T-helper 1 cell treated with Interleukin-12 subunit alpha and Interleukin-12 subunit beta and Interleukin-4 antibody, amounts not matched to agents 30 μg/mL and 1 μg/mL, for 36 hours (primary cell): ENCODE results near the gene PFKL.
A peak's percentile ranks its signal among the peaks of the same experiment; 100 is the strongest.
"Not testable (repeated sequence)": the region's sequence is repeated elsewhere in the genome, so short reads cannot be mapped to it uniquely, and the experiment has no call there.

ENCODE experiments used
- H3K27ac Mint-ChIP-seq: one replicate; pipeline ENCODE4 v1.8.0; 2021; ENCODE audit warnings: mild to moderate bottlenecking, mixed read lengths
- H3K27me3 Mint-ChIP-seq: one replicate; pipeline ENCODE4 v1.8.0; 2021; ENCODE audit warnings: low read depth, mixed read lengths
- H3K36me3 Mint-ChIP-seq: one replicate; pipeline ENCODE4 v1.8.0; 2021; ENCODE audit warnings: low read depth, mixed read lengths
- H3K4me1 Mint-ChIP-seq: one replicate; pipeline ENCODE4 v1.8.0; 2021; ENCODE audit warnings: low read depth, mixed read lengths
- H3K4me3 Mint-ChIP-seq: one replicate; pipeline ENCODE4 v1.8.0; 2021; ENCODE audit warnings: mild to moderate bottlenecking, moderate library complexity, mixed read lengths
- H3K9me3 Mint-ChIP-seq: one replicate; pipeline ENCODE4 v1.8.0; 2021; ENCODE audit warnings: mixed read lengths

The PFKL gene

DNA sequence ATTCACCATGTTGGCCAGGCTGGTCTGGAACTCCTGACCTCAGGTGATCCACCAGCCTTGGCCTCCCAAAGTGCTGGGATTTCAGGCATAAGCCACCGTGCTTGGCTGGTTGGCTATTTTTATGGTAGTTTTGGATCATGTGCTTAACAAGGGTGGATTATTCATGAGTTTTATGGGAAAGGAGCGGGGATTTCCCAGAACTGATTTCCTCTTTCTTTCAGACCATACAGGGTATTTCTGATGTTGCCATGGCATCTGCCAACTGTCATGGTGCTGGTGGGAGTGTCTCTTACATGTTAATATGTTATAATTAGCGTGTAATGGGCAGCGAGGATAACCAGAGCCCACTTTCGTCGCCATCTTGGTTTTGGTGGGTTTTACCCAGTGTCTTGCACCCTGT is 56.8 kb downstream of the PFKL start:
- no peaks in the 10 kb centered on the region for H3K9me3 Mint-ChIP-seq
- H3K27ac Mint-ChIP-seq: peak overlapping the region; percentile 74
- peaks cover 53% of the 10 kb centered on the region for H3K4me1 Mint-ChIP-seq
- peak overlapping the region; percentile 29 for H3K4me3 Mint-ChIP-seq
- H3K27me3 Mint-ChIP-seq: peaks cover 7% of the 10 kb centered on the region
- H3K36me3 Mint-ChIP-seq: peaks cover 32% of the 10 kb centered on the region

DNA sequence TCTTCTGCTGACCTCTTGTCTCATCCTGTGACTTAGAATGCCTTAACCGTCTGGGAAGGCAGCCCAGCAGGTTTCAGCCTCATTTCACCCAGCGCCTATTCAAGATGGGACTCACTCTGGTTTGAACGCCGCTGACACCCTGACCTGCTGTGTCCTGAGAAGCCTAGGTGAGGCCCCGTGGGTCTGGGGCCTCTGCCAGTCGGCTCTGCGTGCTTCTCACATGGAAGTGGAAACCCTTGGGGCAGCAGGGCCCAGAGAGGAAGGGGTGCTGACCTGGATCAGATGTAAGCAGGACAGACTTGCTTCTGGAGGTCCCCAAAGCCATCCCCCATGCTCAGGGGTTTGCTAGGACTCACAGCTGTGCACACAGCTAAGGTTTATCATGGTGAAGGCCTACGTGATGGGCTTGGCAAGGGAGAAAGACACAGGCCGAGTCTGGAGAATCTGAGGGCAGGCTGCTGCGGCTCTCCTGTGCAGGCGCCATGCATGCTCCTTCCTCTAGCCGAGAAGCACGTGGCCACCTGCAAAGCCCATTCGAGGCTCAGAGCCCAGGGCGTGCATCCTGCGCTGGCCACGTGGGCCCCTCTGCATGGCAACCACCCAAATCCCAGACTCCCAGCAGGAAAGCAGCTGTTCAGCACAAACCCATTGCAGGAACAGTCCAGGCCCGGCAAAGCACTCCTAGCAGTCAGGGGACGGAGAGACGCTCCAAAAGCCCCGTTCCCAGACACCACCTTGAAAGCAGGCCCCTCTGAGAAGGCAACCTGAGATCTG is 57.4 kb downstream of the PFKL start:
- H3K27ac Mint-ChIP-seq: no peak overlapping the region
- H3K4me3 Mint-ChIP-seq: no peak overlapping the region
- H3K36me3 Mint-ChIP-seq: peaks cover 32% of the 10 kb centered on the region

DNA sequence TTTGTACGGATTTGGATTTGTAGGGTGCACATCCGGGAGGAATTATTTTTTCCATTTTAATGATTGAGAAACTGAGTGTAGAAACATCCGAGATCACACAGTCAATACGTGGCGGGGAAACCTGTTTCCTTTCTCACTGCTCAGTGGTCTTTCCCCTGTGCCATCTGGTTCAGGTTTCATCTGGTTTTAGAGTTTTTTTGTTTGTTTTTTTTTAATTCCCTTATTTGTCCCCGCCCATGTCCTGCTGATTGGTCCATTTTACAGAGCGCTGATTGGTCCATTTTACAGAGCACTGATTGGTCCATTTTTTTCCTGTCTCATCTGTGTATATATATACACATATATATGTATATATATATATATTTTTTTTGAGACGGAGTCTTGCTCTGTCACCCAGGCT is 59.5 kb downstream of the PFKL start:
- Mint-ChIP-seq H3K27ac (no peak overlapping the region), H3K4me3 (no peak overlapping the region), H3K9me3 (peaks cover 12% of the 10 kb centered on the region), H3K36me3 (peaks cover 43% of the 10 kb centered on the region), H3K4me1 (peaks cover 32% of the 10 kb centered on the region), H3K27me3 (peaks cover 5% of the 10 kb centered on the region)

More for the DNA sequence above, 57.4 kb downstream of the PFKL start:
- Mint-ChIP-seq H3K27me3 (peaks cover 7% of the 10 kb centered on the region), H3K9me3 (no peaks in the 10 kb centered on the region), H3K4me1 (peaks cover 52% of the 10 kb centered on the region)

DNA sequence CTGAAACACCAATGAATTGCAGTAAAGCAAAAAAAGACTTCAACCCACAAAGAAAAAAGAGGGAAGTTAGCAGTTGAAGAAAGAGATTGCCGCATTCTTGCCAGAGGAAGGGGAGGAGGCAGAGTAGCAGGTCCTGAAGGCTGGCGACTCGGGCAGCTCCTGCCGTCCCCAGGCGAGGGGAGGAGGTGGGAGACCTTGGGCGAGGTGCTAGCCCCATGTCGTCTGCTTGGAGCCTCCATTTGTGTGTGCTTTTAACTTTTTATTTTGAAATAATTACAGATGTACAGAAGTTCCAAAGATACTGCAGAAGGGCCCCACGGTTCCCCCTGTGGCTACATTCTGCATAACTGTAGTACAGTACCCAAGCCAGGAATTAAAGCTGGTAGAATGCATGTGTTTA is 60.3 kb downstream of the PFKL start:
- H3K4me3 Mint-ChIP-seq: no peak overlapping the region
- H3K4me1 Mint-ChIP-seq: peaks cover 26% of the 10 kb centered on the region
- peaks cover 37% of the 10 kb centered on the region for H3K36me3 Mint-ChIP-seq
- H3K27me3 Mint-ChIP-seq: peaks cover 5% of the 10 kb centered on the region
- H3K27ac Mint-ChIP-seq: no peak overlapping the region
- H3K9me3 Mint-ChIP-seq: peaks cover 12% of the 10 kb centered on the region

DNA sequence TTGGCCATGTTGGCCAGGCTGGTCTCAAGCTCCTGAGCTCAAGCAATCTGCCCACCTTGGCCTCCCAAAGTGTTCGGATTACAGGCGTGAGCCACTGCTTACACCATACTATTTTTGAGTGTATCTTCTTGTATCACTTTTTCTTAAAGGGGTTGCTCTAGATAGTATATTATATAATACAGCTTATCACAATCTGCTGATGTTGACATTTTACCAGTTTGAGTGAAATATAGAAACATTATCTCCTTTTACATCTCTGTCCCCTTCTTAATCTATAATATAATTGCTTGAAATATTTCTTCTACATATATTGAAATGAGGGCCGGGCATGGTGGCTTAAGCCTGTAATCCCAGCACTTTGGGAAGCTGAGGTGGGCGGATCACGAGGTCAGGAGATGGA is 62.0 kb downstream of the PFKL start:
- Mint-ChIP-seq H3K9me3 (peaks cover 12% of the 10 kb centered on the region), H3K36me3 (peaks cover 25% of the 10 kb centered on the region), H3K4me1 (peaks cover 11% of the 10 kb centered on the region)
- H3K27me3 Mint-ChIP-seq, H3K27ac Mint-ChIP-seq, H3K4me3 Mint-ChIP-seq: not testable (repeated sequence)

DNA sequence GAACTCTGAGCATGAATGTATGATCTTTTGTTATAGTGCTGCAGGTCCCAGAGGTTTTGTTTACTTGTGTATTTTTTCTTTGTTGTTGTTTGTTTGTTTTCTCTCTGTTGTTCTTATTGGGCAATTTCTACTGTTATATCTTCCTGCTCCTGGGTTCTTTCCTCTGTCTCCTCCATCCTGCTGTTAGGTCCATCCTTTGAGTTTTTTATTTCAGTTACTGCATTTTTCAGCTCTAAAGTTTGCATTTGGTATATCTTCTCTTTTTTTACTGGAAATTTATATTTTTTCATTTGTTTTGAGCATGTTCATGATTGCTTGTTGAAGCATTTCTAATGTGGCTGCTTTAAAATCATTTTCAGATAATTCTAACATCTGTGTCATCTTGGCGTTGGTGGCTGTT is 63.4 kb downstream of the PFKL start:
- Mint-ChIP-seq H3K9me3 (peaks cover 12% of the 10 kb centered on the region), H3K4me3 (no peak overlapping the region), H3K27ac (no peak overlapping the region), H3K27me3 (peaks cover 5% of the 10 kb centered on the region), H3K36me3 (peaks cover 27% of the 10 kb centered on the region), H3K4me1 (peaks cover 10% of the 10 kb centered on the region)

DNA sequence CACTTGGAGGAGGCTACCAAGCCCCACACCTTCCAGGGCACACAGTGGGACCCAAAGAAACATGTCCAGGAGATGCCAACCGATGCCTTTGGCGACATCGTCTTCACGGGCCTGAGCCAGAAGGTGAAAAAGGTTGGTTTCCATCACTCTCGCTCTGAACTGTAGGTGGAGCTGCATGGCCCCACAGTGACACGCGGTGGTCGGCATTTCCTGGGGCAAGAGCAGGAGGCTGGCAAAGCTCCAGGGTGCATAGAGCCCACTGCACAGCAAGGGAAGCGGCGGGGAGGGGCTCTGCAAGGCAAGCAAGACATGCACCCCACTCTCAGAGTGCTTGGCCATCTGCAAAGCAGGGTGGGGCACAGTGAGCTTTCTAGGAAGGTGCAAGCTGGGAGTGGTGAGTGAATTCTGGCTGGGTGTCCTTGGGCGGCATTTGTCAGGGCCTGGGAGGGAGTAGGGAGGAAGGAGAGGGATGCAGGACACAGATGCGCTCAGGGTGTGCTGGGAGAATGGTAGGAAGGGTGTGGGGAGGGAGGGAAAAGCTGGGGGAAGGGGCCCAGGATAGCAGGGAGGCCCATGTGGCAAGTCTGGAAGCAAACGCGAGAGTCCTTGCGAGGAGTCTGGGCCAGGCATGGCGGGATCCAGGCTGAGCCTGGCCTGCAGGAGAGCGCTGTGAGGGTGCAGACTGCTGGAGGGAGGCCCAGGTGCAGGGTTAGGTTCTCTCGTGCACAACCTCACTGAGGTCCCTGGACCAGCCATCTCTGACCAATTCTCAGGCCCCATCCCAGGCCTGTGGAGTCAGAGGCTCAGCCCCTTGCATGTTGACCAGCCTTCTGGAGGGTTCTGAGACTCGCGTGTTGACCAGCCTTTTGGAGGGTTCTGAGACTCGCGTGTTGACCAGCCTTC is 64.5 kb downstream of the PFKL start:
- H3K4me1 Mint-ChIP-seq: peaks cover 5% of the 10 kb centered on the region
- H3K27ac Mint-ChIP-seq: no peak overlapping the region
- H3K4me3 Mint-ChIP-seq: no peak overlapping the region
- peaks cover 12% of the 10 kb centered on the region for H3K9me3 Mint-ChIP-seq
- peaks cover under 1% of the 10 kb centered on the region for H3K27me3 Mint-ChIP-seq
- H3K36me3 Mint-ChIP-seq: peaks cover 18% of the 10 kb centered on the region

DNA sequence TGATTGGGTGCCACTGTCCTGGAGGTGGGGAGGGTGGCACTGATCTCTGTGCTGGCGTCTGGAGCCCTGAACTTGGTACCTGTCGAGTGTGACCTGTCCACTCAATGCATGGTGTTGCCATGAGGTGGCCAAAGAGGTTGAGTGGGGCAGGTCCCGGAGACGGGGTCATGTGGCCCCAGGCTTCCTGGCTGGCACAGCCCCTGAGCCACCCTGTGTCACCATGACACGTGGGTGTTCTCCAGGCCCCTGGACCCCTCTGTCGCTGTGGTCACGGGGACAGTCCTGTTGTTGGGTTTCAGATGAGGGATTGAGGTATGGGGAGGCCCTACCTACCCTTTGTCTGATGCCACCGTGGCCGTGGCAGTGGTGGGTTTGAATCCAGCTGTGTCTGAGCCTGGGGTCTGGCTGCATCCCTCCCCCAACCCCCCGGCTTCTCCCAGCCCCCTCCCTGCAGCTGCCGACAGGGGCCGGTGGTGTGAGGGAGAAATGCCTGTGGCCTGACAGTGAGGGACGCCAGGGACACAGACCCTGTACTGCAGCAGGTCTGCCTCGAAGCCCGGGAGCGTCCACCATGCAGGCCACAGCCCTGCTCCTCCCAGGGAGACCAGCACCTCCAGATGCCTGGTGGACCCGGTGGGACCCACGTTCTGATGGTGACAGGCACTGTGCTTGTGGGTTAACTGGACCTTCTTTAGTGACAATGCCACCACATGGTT is 65.6 kb downstream of the PFKL start:
- H3K4me3 Mint-ChIP-seq: no peak overlapping the region
- H3K36me3 Mint-ChIP-seq: peaks cover 17% of the 10 kb centered on the region
- H3K4me1 Mint-ChIP-seq: peaks cover 3% of the 10 kb centered on the region
- no peak overlapping the region for H3K27ac Mint-ChIP-seq
- peaks cover 12% of the 10 kb centered on the region for H3K9me3 Mint-ChIP-seq
- no peaks in the 10 kb centered on the region for H3K27me3 Mint-ChIP-seq

DNA sequence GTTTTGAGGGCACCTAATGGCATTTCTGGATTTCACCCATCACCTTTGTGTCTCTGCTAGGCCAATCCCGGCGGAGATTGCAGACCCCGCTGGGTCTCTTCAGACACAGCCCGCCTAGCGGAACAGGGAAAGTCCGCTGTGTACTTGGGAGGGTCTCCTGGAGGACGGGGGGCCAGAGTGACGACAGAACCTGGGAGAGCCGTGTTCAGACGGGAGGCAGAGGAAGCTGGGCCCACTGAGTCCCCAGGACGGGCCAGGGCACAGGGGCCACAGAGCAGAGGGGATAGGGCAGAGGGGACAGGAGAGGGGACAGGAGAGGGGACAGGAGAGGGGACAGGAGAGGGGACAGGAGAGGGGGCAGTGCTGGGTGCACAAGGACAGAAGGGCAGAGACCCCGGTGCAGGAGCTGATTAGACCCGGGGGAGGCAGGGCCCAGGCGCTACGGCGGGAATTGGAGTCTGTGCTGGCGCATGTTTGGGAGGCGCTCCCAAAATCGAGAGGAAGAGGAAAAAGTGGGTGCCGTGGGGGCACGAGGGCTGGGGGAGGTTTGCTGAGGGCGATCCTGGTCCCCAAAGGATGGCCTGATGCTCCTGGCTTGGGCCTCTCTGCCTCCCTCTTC is 66.2 kb downstream of the PFKL start:
- no peak overlapping the region for H3K4me3 Mint-ChIP-seq
- H3K27ac Mint-ChIP-seq: no peak overlapping the region
- peaks cover 15% of the 10 kb centered on the region for H3K36me3 Mint-ChIP-seq
- H3K4me1 Mint-ChIP-seq: peaks cover 3% of the 10 kb centered on the region
- H3K27me3 Mint-ChIP-seq: no peaks in the 10 kb centered on the region
- H3K9me3 Mint-ChIP-seq: peaks cover 12% of the 10 kb centered on the region

DNA sequence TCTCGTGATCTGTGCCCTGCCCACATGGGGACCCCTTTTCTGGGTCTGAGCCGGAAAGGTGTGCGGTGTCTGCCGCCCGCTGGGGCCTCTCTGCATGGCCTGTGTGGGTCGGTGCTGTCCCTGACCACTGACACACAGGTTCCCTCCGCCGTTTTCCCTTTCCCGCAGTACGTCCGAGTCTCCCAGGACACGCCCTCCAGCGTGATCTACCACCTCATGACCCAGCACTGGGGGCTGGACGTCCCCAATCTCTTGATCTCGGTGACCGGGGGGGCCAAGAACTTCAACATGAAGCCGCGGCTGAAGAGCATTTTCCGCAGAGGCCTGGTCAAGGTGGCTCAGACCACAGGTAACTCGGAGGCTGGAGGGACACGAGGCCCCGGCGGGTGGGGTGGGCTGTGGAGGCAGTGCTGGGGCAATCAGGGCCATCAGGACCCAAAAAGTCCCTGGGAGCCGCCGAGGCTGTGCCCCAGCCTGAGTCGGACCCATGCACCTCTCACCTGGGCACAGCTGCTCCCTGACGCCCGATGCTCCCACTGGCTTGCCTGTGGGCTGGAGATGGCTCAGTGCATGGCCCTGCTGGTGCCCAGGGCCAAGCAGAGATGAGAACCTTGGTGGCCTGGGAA is 66.8 kb downstream of the PFKL start:
- H3K9me3 Mint-ChIP-seq: peaks cover 12% of the 10 kb centered on the region
- no peak overlapping the region for H3K4me3 Mint-ChIP-seq
- no peaks in the 10 kb centered on the region for H3K27me3 Mint-ChIP-seq
- H3K4me1 Mint-ChIP-seq: no peaks in the 10 kb centered on the region
- H3K27ac Mint-ChIP-seq: no peak overlapping the region
- H3K36me3 Mint-ChIP-seq: peaks cover 19% of the 10 kb centered on the region

DNA sequence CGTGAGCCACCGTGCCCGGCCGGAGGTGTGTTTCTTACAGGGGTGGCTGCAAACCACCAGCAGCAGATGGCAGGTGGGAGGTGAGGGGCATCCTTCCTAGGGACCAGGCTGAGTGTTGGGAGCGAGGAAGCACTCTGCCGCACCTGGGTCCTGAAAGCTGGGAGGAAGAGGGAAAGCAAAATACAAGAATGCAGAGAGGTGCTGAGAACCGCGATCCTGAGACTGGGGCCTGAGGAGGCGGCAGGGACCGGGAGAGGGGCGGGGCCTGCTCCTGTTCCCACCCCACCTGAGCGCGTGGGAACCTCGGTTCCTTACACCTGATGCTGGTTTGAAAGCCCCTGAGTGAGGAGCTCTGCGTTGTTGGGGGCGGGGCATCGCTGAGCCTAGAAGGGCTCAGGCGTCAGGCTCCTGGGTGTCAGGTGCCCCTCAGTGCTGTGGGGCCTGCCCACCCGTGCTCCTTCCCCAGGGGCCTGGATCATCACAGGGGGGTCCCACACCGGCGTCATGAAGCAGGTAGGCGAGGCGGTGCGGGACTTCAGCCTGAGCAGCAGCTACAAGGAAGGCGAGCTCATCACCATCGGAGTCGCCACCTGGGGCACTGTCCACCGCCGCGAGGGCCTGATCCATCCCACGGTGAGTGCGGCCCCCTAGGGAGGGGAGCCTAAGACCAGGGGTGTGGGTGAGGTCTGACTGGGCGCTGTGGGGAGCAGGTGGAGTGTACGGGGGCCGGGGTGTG is 69.0 kb downstream of the PFKL start:
- peaks cover 19% of the 10 kb centered on the region for H3K36me3 Mint-ChIP-seq

DNA sequence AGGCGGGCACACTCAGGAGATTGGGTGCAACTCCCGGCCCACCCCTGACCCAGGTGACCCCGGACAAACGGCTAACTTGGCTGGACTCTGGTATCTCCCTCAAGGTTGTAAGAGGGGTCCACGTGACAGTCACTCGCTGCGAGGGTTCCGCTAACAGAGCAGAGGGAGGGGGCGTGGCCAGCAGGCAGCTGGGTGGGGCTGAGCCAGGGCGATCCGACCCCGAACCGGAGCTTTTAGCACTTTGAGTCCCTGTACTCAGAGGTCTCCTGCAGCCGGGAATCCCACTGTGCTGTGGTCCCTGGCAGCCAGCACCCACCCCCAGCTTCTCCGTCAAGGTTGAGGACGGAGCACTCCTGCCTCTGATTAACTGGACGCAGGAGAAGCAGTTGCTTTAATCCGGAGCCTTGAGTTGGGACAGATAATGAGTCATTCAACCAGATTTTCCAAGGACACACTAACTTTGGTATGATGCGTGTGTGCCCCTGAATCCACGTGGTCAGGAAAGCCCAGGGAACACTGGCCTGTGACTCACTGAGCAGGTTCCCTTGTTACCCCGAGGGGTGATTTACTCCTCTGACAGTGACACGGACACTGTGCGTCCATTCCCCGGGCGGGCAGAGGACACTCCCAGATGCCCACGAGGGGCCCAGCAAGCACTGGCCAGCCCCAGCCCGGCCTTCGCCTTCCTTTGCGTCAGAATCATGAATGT is 70.3 kb downstream of the PFKL start:
- Mint-ChIP-seq H3K4me3 (no peak overlapping the region), H3K9me3 (peaks cover 3% of the 10 kb centered on the region), H3K27me3 (no peaks in the 10 kb centered on the region), H3K27ac (no peak overlapping the region), H3K36me3 (peaks cover 25% of the 10 kb centered on the region), H3K4me1 (peaks cover 21% of the 10 kb centered on the region)

More for the DNA sequence above, 69.0 kb downstream of the PFKL start:
- peaks cover 9% of the 10 kb centered on the region for H3K4me1 Mint-ChIP-seq
- no peaks in the 10 kb centered on the region for H3K27me3 Mint-ChIP-seq
- H3K9me3 Mint-ChIP-seq: no peaks in the 10 kb centered on the region
- no peak overlapping the region for H3K4me3 Mint-ChIP-seq
- no peak overlapping the region for H3K27ac Mint-ChIP-seq
